GM21737 (cell line): ENCODE data around the gene MED13.

Source experiments
- ATAC-seq: cut with Tn5 transposase; IDR thresholded peaks from one replicate; pipeline ENCODE4 v1.9.1; 2021; ENCODE audit warnings: mild to moderate bottlenecking, moderate library complexity; ENCODE audit not compliant: unreplicated experiment

MED13 gene, protein sequence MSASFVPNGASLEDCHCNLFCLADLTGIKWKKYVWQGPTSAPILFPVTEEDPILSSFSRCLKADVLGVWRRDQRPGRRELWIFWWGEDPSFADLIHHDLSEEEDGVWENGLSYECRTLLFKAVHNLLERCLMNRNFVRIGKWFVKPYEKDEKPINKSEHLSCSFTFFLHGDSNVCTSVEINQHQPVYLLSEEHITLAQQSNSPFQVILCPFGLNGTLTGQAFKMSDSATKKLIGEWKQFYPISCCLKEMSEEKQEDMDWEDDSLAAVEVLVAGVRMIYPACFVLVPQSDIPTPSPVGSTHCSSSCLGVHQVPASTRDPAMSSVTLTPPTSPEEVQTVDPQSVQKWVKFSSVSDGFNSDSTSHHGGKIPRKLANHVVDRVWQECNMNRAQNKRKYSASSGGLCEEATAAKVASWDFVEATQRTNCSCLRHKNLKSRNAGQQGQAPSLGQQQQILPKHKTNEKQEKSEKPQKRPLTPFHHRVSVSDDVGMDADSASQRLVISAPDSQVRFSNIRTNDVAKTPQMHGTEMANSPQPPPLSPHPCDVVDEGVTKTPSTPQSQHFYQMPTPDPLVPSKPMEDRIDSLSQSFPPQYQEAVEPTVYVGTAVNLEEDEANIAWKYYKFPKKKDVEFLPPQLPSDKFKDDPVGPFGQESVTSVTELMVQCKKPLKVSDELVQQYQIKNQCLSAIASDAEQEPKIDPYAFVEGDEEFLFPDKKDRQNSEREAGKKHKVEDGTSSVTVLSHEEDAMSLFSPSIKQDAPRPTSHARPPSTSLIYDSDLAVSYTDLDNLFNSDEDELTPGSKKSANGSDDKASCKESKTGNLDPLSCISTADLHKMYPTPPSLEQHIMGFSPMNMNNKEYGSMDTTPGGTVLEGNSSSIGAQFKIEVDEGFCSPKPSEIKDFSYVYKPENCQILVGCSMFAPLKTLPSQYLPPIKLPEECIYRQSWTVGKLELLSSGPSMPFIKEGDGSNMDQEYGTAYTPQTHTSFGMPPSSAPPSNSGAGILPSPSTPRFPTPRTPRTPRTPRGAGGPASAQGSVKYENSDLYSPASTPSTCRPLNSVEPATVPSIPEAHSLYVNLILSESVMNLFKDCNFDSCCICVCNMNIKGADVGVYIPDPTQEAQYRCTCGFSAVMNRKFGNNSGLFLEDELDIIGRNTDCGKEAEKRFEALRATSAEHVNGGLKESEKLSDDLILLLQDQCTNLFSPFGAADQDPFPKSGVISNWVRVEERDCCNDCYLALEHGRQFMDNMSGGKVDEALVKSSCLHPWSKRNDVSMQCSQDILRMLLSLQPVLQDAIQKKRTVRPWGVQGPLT (N-terminal part only)

GRCh38 chr17:62064791-62065563, at the start of gene MED13:
TSS of gene MED13 (minus strand) at chr17:62065278. CDS start at chr17:62065205, 73 bp downstream.
- peak; percentile 22 for ATAC-seq

GRCh38 chr17:62112229-62112628, 47.2 kb upstream of the MED13 start:
- no peak for ATAC-seq

GRCh38 chr17:62111562-62112171, 46.6 kb upstream of the MED13 start:
- ATAC-seq, result no peak

DNA sequence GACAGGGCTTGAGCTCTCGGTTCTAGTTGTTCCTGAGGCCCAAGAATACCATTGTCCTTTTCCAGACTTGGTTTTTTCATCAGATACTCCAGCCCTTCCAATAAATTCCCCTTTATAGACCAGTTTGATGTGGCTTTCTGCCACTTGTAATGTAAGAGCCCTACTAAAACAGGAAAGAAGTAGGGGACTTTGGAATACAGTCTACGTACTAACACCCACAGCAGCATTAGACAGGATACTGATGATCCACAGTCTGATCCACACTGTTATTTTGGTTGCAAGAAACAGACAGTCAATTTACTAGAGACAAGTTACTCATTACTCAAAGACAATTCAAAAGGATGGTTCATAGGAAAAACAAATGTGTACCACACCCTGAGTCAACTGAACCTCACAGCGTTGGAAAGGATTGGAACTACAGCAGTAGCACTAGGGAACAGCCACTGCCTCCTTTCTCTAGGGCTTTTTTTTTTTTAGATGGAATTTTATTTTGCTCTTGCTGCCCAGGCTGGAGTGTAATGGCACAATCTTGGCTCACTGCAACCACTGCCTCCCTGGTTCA, 45.9 kb upstream of the MED13 start:
- no peak for ATAC-seq

- no peak for ATAC-seq
Observed at GRCh38 chr17:62109924-62110323, 44.8 kb upstream of the MED13 start.

- peak; percentile 98 for ATAC-seq
Observed at GRCh38 chr17:62109378-62109902, 44.4 kb upstream of the MED13 start.

GRCh38 chr17:62105861-62106260, 40.8 kb upstream of the MED13 start:
- ATAC-seq, result no peak

GRCh38 chr17:62105357-62105756, 40.3 kb upstream of the MED13 start:
- no peak for ATAC-seq

DNA sequence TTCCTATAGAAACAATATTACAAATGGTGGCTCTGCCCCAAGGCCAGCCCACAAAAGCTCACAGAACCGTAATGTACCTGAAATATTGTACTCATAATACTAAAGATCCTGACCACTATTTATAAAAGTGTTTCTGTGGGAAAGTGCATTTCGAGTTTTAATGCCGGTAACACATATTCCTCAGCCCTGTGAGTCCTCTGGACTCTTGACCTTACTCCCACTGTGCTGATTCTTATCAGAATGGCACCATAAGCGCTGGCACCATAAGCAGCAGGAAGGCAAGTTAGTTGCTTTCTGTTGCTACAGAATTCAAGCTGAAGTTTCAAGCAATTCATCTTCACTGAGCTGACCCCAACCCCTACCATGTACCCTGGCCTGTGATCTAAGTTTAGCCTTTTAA, 36.4 kb upstream of the MED13 start:
- ATAC-seq, result no peak

GRCh38 chr17:62101090-62101489, 36.0 kb upstream of the MED13 start:
- no peak for ATAC-seq

DNA sequence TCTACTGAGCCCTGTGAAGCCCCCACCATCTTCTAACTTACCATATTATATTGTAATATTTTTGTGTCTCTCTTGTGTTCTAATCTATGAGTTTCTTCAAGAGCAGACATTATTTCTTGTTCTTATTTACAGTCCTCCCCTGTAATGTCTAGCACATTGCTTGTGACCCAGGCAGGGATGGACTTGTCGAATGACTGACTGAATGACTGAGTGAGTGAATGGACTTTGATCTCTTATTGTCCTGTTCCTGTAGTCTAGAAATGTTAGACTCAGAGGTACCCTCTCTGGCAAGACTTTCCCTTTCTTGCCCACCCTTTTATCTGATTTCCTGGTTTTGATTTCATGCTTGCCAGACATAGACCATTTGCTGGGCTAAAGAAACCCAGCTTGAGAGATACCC, 35.0 kb upstream of the MED13 start:
- no peak for ATAC-seq

- ATAC-seq, result no peak
Observed at GRCh38 chr17:62099532-62099931, 34.5 kb upstream of the MED13 start.

- peak; percentile 84 for ATAC-seq
Observed at GRCh38 chr17:62098623-62099231, 33.6 kb upstream of the MED13 start.

DNA sequence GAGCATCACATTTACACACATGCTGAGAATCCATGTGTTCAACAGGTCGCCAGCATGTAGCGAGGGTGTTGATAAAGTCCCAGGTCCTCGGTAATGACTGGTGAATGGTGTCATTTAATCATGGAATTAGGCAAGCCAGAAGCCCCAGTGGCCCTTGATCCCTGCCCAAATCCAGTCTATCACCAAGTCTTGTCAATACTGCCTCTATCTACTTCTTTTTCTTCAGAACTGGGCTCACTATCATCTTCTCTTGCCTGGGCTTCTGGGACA, 31.3 kb upstream of the MED13 start:
- no peak for ATAC-seq

GRCh38 chr17:62094175-62094574, 29.1 kb upstream of the MED13 start:
- ATAC-seq, result no peak

DNA sequence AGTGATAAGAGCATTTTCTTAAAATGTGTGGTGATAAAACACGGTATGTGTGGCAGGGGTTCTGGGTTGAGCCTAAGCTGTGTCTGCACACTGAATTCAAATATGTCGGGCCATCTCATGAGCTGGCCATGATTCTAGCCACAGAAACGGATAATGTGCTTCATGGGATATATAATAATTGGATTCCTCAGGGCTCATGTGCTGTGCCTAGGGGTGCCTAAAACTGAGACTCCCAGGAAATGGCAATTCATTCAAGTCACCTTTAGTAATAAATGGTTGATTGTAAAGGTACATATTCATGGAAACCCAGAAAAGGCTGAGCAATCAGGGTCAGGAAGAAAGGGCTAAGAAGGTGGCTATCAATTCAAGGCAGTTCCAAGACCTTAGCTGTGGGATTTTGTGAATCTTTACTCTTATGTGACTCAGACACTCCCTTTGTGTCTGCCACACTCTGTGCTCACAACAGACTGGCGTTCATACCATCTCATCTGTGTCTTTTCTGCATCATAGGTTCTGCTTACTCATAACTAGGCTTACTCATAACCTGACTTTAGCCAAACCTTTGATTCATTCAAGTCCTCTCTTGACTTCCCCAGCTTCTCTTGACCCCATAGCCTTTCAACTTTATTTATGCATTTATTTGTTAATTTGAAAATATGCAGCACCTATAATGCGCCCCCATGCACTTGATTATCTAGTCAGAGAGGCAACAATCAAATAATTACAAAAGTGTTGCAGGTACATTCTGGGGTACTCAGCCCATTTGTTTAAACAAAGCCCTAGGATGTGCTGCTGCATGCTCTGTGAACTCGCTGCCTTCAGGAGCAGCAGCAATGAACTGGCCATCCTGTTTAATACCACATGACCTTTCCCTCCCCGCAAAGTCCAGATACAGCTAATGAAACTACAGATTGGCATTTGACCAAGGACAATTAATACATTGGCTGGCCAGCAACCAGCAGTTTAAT, 28.4 kb upstream of the MED13 start:
- peak; percentile 91 for ATAC-seq

DNA sequence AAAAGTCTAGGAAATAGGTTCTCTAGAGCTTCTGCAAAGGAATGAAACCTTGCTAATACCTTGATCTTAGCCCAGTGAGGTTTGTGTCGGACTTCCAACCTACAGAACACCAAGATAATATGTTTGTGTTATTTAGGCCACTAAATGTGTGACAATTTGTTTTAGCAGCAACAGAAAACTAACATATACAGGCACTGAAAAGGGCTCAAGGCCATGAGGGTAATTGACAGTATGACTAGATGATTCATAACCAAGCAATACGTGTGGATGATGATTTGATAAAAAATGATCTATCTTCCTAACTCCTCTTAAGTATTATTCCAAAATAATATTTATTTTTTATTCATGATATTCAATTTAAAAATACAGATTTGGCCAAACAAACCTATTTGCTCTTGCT, 27.7 kb upstream of the MED13 start:
- no peak for ATAC-seq

DNA sequence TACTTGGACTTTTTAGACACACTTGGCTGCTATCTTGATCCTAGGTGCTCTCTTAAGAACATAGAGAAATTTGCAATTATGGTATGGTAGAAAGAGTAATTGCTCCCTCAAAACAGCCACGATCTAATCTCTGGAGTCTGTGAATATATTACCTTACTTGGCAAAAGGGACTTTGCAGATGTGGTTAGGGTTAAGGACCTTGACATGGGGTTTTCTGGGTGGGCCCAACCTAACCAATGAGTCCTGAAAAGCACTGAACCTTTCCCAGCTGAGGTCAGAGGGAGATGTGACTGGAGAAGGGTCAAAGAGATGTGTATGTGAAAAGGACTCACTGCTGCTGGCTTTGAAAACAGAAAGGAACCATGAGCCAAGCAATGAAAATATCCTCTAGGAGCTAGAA, 26.7 kb upstream of the MED13 start:
- no peak for ATAC-seq
